GM21786 (cell line): ENCODE results near the gene SEMA6A.

Experiments
- ATAC-seq: cut with Tn5 transposase; IDR thresholded peaks from one replicate; pipeline ENCODE4 v1.9.1; 2021; ENCODE audit not compliant: unreplicated experiment

Gene SEMA6A

DNA sequence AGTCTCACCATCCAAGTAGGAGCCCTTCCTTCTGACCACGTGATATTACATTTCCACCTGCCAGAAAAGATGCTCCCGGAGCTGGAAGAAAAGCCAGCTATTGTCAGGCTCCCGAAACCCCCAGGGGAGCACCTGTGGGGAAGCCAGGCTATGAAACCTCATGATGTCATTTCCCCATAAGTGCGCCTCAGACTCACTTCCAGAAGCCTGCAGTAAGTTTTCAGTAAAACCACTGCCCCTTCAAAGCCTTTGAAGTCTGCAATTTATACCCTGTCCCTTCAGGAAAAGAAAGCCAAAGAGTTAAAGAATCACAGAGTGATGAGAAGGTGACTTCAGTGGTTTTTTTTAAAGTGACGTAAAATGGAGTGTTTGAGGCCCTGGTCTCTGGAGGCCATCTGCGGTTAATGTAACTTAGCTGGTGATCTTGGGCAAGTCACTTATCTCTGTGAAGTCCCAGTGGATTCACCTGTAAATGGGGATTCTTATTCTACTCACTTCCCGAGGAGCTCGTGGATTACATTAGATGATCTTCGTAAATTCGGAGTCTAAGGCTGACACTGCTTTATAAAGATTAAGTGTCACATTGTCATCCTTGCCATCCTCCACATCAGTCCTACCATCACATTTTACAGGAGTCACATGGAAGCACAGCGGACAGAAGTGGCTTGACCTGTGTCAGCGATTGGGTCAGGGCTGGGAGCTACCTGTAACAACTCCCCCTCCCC, 2.6 kb upstream of the SEMA6A start:
- ATAC-seq: peak; percentile 46

DNA sequence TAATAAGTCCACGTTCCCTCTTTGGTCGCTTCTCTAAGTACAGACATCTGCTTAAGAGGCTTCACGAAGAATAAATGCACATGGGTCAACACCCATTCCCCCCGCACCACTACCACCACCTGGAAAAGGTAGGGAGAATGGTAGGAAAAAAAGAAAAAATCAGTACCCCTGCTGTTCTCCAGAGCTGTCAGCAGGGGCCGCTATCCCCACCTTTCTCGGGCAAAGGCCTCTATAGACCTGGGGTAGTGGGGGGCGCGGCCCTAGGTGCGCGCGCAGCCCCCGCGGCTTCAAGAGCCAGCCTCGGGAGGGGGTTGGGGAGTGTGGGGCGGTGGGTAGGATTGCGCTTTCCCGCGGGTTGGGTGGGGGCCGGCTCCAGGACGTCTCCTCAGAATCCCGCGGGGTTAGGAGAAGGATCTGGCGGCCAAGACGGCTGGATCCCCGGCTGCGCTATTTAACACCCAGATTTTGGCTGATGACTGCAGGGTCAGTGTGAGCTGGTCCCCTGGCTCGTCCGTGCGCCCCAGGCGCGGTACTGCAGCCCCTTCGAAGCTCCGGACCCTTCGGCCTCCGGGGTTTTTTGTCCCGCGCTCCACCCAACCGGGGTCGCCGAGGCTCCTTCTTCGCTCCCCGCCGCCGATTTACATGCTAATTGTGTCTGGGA, 1.6 kb upstream of the SEMA6A start:
- ATAC-seq: peak; percentile 34

DNA sequence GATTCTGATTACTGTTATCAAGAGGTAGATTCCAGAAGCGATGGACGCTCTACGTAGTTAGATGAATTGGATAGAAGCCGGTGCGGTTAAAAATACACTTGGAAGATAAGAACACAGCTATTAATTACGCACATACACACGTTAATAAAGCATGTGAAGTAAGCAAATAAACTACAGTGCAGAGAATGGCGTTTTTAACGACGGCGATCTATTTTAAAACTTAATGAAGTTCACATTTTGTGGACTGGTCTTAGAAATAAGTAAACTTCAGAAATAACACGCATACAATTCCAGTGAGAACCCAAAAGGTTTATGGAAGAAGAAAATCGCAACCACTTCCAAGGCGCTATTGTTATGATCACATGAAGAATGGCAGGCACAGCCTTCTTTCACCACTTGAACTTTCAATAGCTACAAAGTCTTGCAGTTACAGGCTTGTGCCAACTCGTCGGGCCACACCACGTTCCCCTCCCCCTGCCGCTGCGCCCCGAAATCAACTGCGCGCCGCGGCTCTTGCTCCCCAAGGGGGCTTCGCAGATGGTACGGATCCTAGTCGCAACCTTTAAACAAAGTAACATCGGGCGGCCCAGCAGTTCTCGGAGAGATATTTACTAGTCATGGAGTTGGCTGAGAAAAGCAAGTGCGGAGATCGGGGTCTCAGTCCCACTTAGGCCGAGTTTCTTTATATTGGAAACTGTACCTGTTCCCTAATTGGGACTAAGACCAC, 866 bp upstream of the SEMA6A start:
- no peak for ATAC-seq

DNA sequence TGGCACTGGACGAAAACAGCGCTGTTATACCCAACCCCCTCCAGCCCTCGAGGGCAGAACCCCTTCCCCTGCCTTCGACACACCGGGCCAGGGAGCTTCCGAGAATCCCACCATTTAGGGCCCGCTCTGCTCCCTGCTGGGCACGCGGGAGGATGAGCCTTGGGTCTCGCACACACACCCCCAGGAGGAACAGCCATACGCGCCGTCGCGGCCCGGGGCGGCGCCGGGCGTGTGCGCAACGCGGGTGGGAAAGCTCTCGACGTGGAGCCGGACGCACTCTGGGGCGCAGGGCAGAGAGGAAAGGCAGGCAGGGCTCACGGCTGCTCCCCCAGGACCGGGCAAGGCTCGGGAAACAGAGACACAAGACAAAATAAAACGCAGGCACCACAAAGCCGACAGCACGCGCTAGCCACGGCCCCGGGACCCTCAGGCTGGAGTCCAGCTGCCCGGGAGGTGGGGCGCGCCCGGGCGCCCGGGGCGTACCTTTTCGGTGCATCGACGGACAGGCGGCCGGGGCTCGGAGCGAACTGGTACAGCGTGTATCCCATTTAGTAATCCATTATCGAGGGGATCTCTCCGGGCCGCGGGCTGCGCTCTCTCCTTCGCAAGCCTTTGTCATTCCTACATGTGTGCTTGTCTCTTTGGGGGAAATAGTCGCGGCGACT, 789 bp downstream of the SEMA6A start:
- ATAC-seq: no peak

DNA sequence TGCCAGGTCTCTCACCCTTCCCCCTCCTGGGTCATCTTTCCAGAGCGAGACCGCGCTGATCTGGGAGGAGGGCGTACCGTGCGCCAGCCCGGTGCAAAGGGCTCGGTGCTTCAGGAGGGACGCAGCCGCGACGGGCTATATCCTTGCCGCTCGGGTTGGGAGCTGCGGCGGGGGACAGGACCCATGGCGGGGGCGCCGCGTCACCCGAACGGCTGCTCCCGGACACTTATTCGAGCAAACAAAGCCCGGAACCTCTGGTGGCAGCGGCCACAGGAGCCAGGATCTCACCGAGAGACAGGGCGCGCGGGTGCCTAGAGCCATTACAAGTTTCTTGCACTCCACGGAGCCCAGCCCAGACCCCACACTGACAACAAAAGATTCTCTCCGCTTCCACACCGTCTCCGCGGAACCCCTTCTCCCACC, 1.3 kb downstream of the SEMA6A start:
- no peak for ATAC-seq

DNA sequence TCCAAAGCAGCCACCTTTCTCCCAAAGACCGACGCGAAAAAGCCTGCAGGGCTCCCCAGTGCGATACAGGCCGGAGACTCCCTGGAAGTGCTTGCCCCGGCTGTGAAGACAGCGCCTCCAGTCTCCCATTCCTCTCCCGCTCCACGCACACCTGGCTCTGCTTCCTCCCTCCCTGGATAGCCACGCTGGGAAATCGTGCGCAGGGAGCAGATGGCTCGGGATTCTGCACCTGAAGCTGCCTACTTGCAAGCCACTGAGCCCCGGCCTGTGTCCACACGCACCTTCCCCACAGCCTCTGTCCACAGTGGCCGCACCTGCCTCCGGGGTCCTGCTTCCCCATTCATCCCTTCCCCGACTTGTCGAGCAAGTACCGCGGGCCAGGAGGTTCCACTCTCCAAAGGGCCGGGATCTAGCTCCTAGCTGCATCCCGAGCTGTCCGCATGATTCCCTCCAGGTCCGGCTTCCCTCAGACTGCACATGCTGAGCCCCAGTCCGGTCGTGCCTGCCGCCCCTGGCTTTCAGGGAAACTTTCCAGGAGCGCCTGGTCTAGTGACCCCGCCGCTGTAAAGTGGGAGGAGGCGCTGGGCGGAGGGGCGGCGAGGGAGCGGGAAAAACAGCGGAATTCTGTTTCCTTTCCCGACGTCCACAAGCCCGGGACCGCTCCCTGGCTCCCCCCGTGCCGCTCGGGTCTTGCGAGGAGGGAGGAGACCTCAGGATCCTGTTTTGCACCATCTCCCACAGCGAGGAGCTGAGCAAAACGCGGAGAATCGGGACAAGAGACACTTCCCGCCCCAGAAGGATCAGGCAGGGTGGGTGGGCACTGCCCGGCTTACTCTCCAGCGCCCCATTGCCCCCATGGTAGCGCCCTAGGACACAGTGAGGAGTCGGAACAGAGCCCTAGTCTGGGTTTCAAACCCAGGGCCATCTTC, 2.0 kb downstream of the SEMA6A start:
- no peak for ATAC-seq

DNA sequence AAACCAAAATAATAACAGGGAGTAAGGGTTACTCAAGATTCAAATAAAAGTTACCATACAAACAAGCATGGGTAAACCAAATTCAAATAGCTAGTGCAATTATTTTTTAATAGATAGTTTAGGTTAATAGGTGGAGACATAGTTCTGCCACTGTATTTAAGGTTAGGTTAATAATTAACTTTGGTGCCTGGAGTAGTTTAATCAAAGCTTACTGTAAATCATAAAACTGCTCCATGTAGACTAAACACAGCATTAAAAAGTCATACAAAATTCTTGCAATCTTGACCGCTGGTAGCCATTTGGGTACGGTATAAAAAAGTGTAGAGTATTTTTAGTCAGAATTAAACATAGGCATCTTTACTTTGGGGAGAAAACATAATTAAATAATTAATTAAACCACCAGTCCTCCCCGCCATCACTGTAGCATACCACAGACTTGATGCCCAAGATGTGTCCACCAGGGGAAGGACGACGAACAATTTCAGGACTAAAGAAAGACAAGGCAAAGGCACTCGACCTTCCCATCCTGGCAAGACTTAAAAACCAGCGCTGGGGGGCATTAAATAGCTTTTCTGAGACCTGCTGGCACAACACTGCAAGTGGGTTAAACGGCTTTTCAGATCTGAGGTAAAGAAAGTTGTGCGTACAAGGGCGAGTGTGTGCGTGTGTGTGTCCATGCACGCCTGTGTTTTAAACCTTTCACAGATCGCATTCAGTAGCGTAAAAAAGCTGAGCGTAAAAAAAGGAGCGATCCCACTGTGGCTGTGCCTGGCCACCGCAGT, 2.9 kb downstream of the SEMA6A start:
- ATAC-seq: no peak

DNA sequence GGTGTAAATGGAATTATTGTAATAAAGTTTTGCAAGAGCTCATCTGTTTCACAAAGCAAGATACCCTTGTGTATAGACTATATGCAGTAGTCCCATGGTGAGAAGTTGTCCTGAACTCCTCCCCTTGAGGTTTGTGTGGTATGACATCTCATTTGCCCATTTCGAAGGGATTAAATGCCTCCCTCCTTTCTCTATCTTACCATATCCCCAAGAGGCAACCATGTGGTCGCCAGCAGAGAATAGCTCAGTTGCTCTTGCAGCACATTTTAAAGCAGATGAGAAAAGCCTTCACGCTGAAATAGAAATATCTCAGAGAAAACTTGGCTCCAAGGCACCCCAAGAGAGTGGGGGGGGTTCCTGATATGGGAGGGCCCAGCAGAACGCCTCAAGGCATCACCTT, 4.6 kb downstream of the SEMA6A start:
- ATAC-seq: no peak

DNA sequence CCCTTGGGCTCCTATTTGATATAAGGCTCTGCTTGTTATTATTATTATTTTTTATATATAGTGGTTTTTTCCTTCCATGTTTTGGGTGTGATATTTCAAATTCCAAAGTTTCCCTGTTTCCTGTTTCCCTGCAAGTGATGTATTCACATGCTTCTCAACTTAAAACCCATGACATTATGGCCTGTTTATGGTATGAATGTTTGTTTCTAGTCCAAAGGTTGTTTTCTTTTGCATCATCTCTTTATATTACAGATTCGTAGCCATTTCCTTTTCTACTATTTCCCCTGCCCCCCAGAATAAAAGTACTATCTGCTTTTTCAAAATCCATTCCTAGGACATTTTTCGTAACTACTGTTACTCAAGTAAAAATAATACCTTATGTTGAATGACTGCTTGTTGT, 7.5 kb downstream of the SEMA6A start:
- ATAC-seq: no peak

DNA sequence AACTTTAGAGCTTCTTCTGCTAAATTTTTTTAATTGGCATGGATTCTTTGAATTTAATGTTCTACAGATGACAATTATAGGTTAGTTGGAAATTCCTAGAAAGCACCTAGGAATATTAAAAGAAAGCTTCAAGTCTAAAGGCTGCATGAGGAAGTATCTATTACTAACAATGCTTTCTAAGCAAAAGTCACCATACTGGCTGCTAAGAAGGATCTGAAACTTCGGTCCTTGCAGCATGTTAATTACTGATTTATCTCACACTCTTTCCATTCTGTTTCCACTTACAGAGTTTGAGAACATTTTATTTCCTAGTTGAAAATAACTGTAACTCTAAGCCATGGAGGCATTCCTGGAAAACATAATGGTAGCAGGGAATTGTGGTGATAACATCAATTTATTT, 8.4 kb downstream of the SEMA6A start:
- peak; percentile 88 for ATAC-seq

DNA sequence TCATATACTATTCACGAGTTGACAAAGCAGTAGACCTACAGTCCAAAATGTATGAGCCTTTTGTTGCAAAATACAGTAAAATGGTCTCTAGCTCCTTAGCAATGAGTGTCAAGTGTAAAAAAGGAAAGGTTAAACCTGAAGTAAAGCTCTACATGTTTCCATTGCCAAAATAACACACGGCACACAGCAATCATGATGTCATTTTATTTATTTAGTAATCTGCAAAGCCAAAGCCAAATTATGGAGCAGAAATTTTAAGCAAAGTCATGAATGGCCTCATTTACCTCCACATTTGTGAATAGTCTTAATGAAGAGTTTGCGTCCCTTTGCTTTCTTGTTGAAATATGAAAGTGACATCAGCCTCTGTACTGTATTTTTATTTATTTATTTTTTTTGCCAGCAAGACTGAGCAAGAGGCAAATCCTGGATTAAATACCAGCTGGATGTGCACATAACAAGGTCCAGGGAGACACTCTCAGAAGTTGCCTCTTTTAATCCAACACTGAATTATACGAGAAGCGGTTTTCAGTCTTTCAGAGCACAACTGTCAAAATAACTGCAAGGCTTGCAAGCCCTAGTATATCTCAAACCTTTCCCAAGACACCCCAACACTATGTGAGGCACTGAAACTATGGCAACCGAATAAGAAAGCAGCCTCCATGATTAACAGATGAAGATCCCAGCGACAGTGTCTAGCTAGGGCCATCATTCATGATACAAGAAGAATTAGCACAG, 9.7 kb downstream of the SEMA6A start:
- ATAC-seq: no peak

DNA sequence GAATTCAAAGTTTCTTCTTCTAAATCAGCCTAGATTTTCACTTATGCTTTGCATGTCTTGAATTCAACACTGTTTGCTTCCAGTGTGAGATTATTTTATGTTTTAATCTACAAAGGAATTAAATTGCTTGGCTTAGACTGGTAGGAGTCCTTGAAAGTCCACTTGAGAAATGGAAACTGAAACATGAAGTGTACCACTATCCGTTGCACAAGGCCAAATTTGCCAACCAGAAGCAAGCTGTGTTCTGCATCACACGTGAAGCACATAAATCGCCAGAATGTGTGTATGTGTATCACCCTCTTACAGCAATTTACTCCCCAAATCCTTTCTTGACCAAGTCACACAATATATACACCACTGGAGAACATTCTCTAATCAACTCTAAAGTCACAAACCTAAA, 10.3 kb downstream of the SEMA6A start:
- ATAC-seq: no peak

DNA sequence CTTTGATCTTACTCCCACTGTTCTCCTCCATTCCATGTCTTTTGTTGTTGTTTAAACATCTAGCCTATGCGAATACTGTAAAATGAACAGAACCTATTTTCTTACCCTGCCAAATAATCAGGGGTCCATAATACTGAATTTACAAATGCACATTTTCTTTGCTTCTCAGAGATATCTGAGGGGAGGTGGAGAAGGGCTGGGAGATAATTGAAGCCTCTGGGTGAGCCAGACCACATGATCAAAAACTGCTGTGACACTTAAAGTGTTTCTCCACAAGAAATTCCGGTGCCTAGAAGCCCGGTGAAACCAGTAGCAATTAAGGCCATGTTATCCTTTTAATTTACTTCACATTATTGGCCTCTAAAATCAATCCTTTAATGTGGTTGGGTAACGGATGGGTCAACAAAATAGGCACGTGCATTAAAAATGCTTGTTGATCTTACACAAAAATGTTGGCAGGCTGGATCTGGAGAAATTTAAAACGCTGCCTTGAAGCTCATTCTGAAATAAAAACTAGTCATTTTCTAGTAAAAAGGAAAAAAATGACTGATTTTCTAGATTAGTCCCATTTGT, 10.8 kb downstream of the SEMA6A start:
- no peak for ATAC-seq

DNA sequence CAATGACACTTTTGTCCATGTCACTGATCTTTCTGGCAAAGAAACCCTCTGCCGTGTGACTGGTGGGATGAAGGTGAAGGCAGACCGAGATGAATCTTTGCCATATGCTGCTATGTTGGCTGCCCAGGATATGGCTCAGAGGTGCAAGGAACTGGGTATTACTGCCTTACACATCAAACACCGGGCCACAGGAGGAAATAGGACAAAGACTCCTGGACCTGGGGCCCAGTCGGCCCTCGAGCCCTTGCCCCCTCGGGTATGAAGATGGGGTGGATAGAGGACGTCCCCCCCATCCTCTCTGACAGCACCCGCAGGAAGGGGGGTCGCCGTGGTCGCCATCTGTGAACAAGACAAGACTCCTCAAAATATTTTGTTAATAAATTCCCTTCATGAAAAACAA, 12.0 kb downstream of the SEMA6A start:
- no peak for ATAC-seq

DNA sequence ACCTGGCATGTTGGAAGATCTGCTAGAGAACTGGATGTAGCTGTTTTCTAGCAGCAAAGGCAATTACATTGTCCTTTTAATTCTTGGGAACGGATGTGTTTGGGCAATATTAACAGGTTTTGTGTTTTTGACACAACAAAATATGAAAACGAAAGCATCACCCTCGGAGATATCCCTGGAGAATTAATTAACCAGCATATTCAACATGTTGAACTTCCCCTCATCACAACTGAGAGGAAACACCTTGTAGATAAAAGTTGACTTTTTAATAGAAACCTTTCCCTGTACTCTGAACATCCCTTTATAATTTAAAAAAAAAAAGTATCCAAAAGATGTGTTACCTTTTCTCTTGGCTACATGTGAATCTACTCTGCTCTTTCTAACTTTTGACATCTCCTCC, 13.0 kb downstream of the SEMA6A start:
- no peak for ATAC-seq

DNA sequence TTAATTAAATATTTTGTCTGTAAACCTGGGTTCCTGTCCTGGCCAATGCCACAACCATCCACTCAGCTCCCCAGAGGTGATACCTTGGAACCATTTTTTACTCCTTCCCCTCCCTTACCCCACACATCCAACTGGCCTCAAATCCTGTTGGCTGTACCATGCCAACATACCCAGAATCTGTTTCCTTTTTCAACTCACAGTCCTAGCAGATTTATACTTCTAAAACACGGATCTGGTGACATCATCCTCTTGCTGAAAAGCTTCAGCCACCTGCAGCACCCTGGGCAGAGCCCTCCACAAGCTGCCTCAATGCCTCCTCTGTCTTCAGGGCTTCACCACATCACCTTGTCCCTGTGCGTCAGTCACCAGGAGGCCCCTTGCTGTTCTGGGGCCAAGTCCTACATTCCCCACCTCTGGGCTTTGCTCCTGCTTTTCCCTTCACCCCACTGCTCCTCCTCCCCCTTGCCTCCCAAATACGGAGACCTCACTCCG, 14.9 kb downstream of the SEMA6A start:
- no peak for ATAC-seq

DNA sequence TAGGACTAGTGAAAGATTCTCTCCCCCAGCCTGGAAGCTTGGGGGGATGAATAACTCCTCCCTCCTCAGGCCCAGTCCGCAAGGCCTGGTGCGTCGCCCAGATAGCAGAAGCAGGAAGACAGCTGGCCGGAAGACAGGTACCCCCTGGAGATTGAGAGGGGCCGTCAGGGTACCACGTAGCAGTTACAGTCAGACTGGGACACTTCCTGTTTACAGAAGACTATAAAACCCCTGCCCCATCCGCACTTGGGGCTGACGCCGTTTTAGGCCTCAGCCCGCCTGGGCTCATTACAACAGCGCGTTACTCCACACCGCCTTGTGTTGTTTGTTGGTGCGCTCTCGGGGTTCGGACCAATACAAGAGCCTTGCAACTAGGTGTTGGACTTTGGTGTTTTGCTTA, 15.4 kb downstream of the SEMA6A start:
- no peak for ATAC-seq

DNA sequence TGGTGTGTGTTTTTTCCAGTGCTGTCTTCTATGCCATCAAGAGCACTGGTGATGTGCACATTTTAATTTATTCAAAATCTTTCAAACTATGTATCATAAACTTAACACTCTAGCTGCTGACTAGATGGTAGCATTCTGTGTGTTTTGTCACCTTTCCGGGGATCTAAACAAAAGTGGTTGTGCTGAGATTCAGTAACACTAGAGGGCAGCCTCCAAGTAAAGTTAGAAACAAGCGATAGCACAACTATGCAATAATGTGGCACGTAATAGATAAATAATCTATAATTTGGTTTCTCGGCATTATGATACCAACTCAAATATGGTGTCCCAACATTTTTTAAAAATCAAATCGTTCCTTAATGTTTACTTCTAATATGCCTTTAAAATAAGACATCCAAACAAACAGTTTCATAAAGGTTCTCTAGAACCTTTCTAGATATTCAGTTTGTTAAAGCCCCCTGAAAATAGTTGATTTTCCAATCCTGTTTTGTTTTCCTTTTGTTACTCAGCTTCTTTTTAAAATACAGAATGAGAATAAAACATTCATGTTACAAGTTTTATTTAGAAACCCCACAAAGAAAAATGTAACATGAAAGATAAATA, 16.9 kb downstream of the SEMA6A start:
- ATAC-seq: no peak
